GM12878 (cell line): Measurements from ENCODE around the gene CCDC177. TPM values are rescaled to one million over a fixed set of nuclear protein-coding genes. Genes with fewer than 3 reads are reported as not detected.
A peak's percentile ranks its signal among the peaks of the same experiment; 100 is the strongest.

Source experiments
- ATAC-seq: fragments of 200-7000 bp; cut with Tn5 transposase; 3 replicates; pipeline ENCODE4 v1.9.1; 2020; ENCODE audit warnings: mild to moderate bottlenecking, moderate library complexity
- BruUV-seq: library from RNA; stranded (reverse); fragments of 400-500 nt; replicated peaks from 2 replicates; lab custom pipeline; 2021; lab: Mats Ljungman, UMichigan
- CTCF ChIA-PET: fragments of 300-600 bp; sonication (Branson Sonifier 250); formaldehyde crosslinking; extraction: SDS; loops from one replicate; lab custom pipeline; 2021; ENCODE audit warnings: inconsistent platforms; lab: Yijun Ruan, JAX
- POLR2A ChIA-PET: fragments of 350-600 bp; formaldehyde crosslinking; extraction: SDS; loops from one replicate; lab custom pipeline; 2021; ENCODE audit warnings: inconsistent platforms; lab: Charles Lee
- RAD21 ChIA-PET: fragments of 300-600 bp; sonication (Branson Sonifier 250); formaldehyde crosslinking; loops from one replicate; lab custom pipeline; 2023; ENCODE audit warnings: antibody characterized with exemption; ENCODE audit not compliant: unreplicated experiment; lab: Charles Lee
- SMC1A ChIA-PET: fragments of 300-600 bp; sonication (Branson Sonifier 250); formaldehyde crosslinking; loops from one replicate; lab custom pipeline; 2023; ENCODE audit not compliant: unreplicated experiment, uncharacterized antibody; lab: Charles Lee
- DNase-seq: peaks from one replicate; pipeline ENCODE4 v3.0.0-alpha.2; 2011; ENCODE audit warnings: low read depth, low spot score
- FAIRE-seq: peaks from 3 replicates; lab custom pipeline; 2011; peaks lifted over from hg19 to GRCh38; lab: Jason Lieb, UNC
- H2AFZ ChIP-seq: 2 replicates; pipeline ENCODE4 v1.6.0; 2011; ENCODE audit warnings: low read depth, low read length, control low read depth; ENCODE audit not compliant: control insufficient read depth
- H3K27ac ChIP-seq: 2 replicates; pipeline ENCODE4 v1.5.1; 2011; ENCODE audit warnings: control low read depth; ENCODE audit not compliant: control insufficient read depth, insufficient read depth
- H3K27me3 ChIP-seq, 2 experiments: replicated peaks in 1 of 2; 2 replicates each; pipeline versions ENCODE4 v1.6.0 to v1.6.1; 2011; ENCODE audit warnings: low read length in 1 of 2; ENCODE audit not compliant: control insufficient read depth in 2 of 2, insufficient read depth in 2 of 2
- H3K36me3 ChIP-seq, 2 experiments: 2 replicates each; pipeline ENCODE4 v1.5.1; 2011; ENCODE audit warnings: low read length in 1 of 2; ENCODE audit not compliant: control insufficient read depth in 2 of 2, insufficient read depth in 2 of 2
- H3K4me1 ChIP-seq: 2 replicates; pipeline ENCODE4 v1.6.1; 2011; ENCODE audit warnings: mild to moderate bottlenecking, low read length, moderate library complexity, mixed read lengths; ENCODE audit not compliant: control insufficient read depth, insufficient read depth
- H3K4me2 ChIP-seq: 2 replicates; pipeline ENCODE4 v1.6.0; 2011; ENCODE audit warnings: control low read depth; ENCODE audit not compliant: control insufficient read depth, insufficient read depth
- H3K4me3 ChIP-seq: fragments of 200-600 bp; sonication (generic); 2 replicates; pipeline ENCODE4 v1.5.1; 2016
- H3K79me2 ChIP-seq: 2 replicates; pipeline ENCODE4 v1.6.0; 2011; ENCODE audit warnings: low read length; ENCODE audit not compliant: control insufficient read depth, insufficient read depth
- H3K9ac ChIP-seq: 2 replicates; pipeline ENCODE4 v1.8.0; 2011; ENCODE audit warnings: low read length, control low read depth, mixed read lengths; ENCODE audit not compliant: control insufficient read depth, insufficient read depth
- H3K9me3 ChIP-seq: replicated peaks from 3 replicates; pipeline ENCODE4 v1.5.1; 2011; ENCODE audit warnings: mild to moderate bottlenecking, low read length; ENCODE audit not compliant: control insufficient read depth, insufficient read depth
- H4K20me1 ChIP-seq: 2 replicates; pipeline ENCODE4 v1.6.0; 2011; ENCODE audit not compliant: control insufficient read depth, insufficient read depth
- ATF7 ChIP-seq: fragments of 450-650 bp; IDR thresholded peaks from 2 replicates; pipeline ENCODE4 v1.6.1; 2016; ENCODE audit warnings: low read depth, mild to moderate bottlenecking
- CHD2 ChIP-seq: IDR thresholded peaks from 2 replicates; pipeline ENCODE4 v1.6.1; 2011; ENCODE audit warnings: low read depth, low read length, improper control_type of control experiment, borderline replicate concordance
- CREB1 ChIP-seq: IDR thresholded peaks from 2 replicates; pipeline ENCODE4 v1.6.1; 2012; ENCODE audit warnings: low read depth, mild to moderate bottlenecking, inconsistent platforms
- ESRRA ChIP-seq: IDR thresholded peaks from 2 replicates; pipeline ENCODE4 v1.6.1; 2012; ENCODE audit warnings: mild to moderate bottlenecking, low read length, improper control_type of control experiment
- FOXK2 ChIP-seq: fragments of 450-650 bp; IDR thresholded peaks from 2 replicates; pipeline ENCODE4 v1.6.1; 2017; ENCODE audit warnings: mild to moderate bottlenecking, moderate library complexity
- HCFC1 ChIP-seq: fragments of 150-350 bp; IDR thresholded peaks from 2 replicates; pipeline ENCODE4 v1.6.1; 2014; ENCODE audit warnings: low read length
- HDGF ChIP-seq: fragments of 450-650 bp; IDR thresholded peaks from 2 replicates; pipeline ENCODE4 v1.6.1; 2016; ENCODE audit warnings: antibody characterized with exemption
- KDM1A ChIP-seq: fragments of 200-600 bp; sonication (generic); IDR thresholded peaks from 2 replicates; pipeline ENCODE4 v1.6.1; 2016; ENCODE audit warnings: borderline replicate concordance
- LARP7 ChIP-seq: fragments of 450-650 bp; IDR thresholded peaks from 2 replicates; pipeline ENCODE4 v1.6.1; 2017; ENCODE audit warnings: mild to moderate bottlenecking
- NBN ChIP-seq: fragments of 450-650 bp; IDR thresholded peaks from 2 replicates; pipeline ENCODE4 v1.6.1; 2016
- POLR2A ChIP-seq: IDR thresholded peaks from 2 replicates; pipeline ENCODE4 v1.6.1; 2011; ENCODE audit warnings: low read depth, mild to moderate bottlenecking, low read length
- SIX5 ChIP-seq: IDR thresholded peaks from 2 replicates; pipeline ENCODE4 v1.6.1; 2011; ENCODE audit warnings: mild to moderate bottlenecking, low read depth, low read length, moderate library complexity; ENCODE audit not compliant: severe bottlenecking
- SMAD1 ChIP-seq: fragments of 450-650 bp; IDR thresholded peaks from 2 replicates; pipeline ENCODE4 v1.6.1; 2018; ENCODE audit warnings: mild to moderate bottlenecking, low read depth; ENCODE audit not compliant: partially characterized antibody
- TCF12 ChIP-seq: IDR thresholded peaks from 2 replicates; pipeline ENCODE4 v1.6.1; 2011; ENCODE audit warnings: low read depth, mild to moderate bottlenecking, low read length
- WGBS: methylation state at CpG from one replicate; pipeline ENCODE4 v1.1.6; 2016; ENCODE audit warnings: low lambda C conversion rate; ENCODE audit not compliant: insufficient replicate concordance, insufficient coverage; ENCODE audit errors: missing lambda C conversion rate; 5-methylcytosine and 5-hydroxymethylcytosine counted together
- in situ Hi-C: fragments of 300-500 bp; cut with MboI; formaldehyde crosslinking; loops from 9 replicates; pipeline ENCODE4 v1.14.3; 2018; ENCODE audit warnings: mixed read lengths
- intact Hi-C: fragments of 100-400 bp; cut with micrococcal nuclease; formaldehyde crosslinking; loops from one replicate; pipeline ENCODE4 v1.14.2; 2022; ENCODE audit not compliant: unreplicated experiment
- polyA plus RNA-seq, 11 experiments: library from polyadenylated mRNA; depleted of rRNA in 4 of 11; unstranded in 6 of 11; stranded (reverse) in 5 of 11; fragments of >200 nt; fragmentation: Nextera tagmentation in 4 of 11; fragmentation: Illumina TruSeq in 1 of 11; extraction: Ambion mirVana in 4 of 11; extraction: Trizol in 1 of 11; gene quantifications; 1 replicate in 1 of 11; 2 replicates in 10 of 11; pipeline versions ENCODE4 v1.2.1 to v1.2.3, GENCODE V29; 2011 to 2016; ENCODE audit warnings: inconsistent platforms in 2 of 11, missing spikeins in 2 of 11, low read depth in 1 of 11
- total RNA-seq, 4 experiments: library from RNA; depleted of rRNA in 3 of 4; stranded (reverse); fragments of >200 nt in 3 of 4; fragmentation: Illumina TruSeq in 1 of 4; extraction: Trizol in 1 of 4; gene quantifications; 2 replicates each; pipeline versions ENCODE4 v1.2.1 to v1.2.3, GENCODE V29; 2013 to 2021
- TF ChIP-seq, protein P1 (sequence below): fragments of 450-650 bp; IDR thresholded peaks from 2 replicates; pipeline ENCODE4 v1.6.1; 2017; ENCODE audit warnings: borderline replicate concordance
- TF ChIP-seq, protein P2 (sequence below): fragments of 450-650 bp; IDR thresholded peaks from 2 replicates; pipeline ENCODE4 v1.6.1; 2017; ENCODE audit warnings: low read depth, mild to moderate bottlenecking, moderate library complexity
- TF ChIP-seq, protein P3 (sequence below): fragments of 450-650 bp; IDR thresholded peaks from 2 replicates; pipeline ENCODE4 v1.6.1; 2017; ENCODE audit warnings: mild to moderate bottlenecking
- TF ChIP-seq, protein P4 (sequence below): IDR thresholded peaks from 2 replicates; pipeline ENCODE4 v1.6.1; 2012; ENCODE audit warnings: low read depth, low read length, improper control_type of control experiment

Gene CCDC177
- total and polyA plus RNA-seq, 10 of the 15 experiments (the other 5 are each of a cell fraction or from before 2014, with no cell fraction given): not detected

DNA sequence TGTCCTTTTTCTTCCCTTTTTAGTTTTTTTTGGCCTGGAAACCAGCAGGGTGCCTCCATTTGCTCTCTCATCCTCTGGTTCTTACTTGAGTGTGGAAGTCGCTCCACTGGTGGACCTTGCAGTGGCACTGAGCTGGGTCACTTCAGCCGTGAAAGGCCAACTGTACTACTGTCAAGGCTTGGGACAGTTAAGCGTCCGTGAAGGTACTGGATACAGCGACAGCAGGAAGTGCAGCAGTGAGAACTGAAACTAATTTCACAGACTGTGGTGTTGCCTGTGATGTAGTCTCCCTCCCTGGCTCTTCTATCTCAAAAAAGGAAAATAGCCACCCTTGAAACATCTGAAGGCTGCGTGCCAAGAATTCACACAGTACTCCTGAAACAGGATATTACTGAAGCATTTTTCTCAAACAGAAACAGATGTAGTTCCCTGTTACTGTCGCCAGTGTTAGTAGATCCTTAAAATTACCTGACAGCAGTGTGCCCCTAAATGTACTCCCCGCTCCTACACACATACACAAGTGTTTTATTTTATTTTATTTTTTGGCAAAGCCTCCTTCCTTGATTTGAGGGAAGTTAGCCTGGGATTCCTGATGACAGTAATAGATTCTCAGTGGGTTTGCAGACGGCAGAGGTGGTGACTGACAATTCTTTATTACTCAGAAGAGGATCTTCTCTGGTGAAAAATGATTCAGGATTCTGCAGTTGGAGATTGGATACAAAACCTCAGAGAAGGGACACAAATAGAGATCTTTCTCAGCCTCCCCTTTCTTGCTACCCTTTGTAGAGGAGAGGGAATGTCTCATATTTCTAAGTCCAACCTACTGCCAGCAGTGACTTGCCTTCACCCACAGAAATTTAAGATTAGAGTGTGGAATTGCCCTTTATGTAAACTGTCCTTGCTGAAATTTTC, 41.1 kb upstream of the CCDC177 start:
- ChIA-PET RAD21 (interaction anchor here (0.7 to 10.0 kb wide), 15 partner anchors 10 to 111 kb away, joined by 3 to 178 read pairs (median 4); no protein-coding TSS in a partner anchor), SMC1A (interaction anchor here (0.7 to 11.9 kb wide), 17 partner anchors 9 to 104 kb away, joined by 3 to 164 read pairs (median 5); no protein-coding TSS in a partner anchor), POLR2A (interaction anchor here (0.6 to 2.8 kb wide), 14 partner anchors 8 to 52 kb away, joined by 3 to 20 read pairs (median 5); no protein-coding TSS in a partner anchor), CTCF (interaction anchor here (0.9 to 3.7 kb wide), 10 partner anchors 8 to 93 kb away, joined by 3 to 36 read pairs (median 4); no protein-coding TSS in a partner anchor)
- in situ Hi-C loops: loop anchor here (10.0 kb wide), 1 partner anchor 49 kb away; no protein-coding TSS in a partner anchor
- Histone ChIP-seq H3K36me3 (peaks cover 0 to 10% of the 10 kb centered on the region in 2 experiments; a peak in 3 of 4 replicates), H3K27me3 (no peaks in the 10 kb centered on the region), H3K4me2 (peak overlapping the region; percentile 99), H4K20me1 (no peaks in the 10 kb centered on the region; the same call in 1 of the 2 replicates), H3K4me3 (peak overlapping the region; percentile 88), H3K9me3 (no peaks in the 10 kb centered on the region), H3K4me1 (peaks cover 55% of the 10 kb centered on the region), H3K9ac (peak overlapping the region; percentile 94), H3K79me2 (peaks cover 96% of the 10 kb centered on the region), H2AFZ (no peak overlapping the region), H3K27ac (peak overlapping the region; percentile 97)
- WGBS: 1% methylated on average over 9 of the region's 9 CpGs
- no TSS peak for BruUV-seq
- peak; percentile 82 for FAIRE-seq
- DNase-seq: peak; percentile 97
- intact Hi-C loops: loop anchor here (1.0 to 10.0 kb wide), 6 partner anchors 13 to 221 kb away; partner anchors contain the start of genes ERH and SLC39A9
- peak; percentile 75 for ATAC-seq
- TF ChIP-seq, protein P1, sequence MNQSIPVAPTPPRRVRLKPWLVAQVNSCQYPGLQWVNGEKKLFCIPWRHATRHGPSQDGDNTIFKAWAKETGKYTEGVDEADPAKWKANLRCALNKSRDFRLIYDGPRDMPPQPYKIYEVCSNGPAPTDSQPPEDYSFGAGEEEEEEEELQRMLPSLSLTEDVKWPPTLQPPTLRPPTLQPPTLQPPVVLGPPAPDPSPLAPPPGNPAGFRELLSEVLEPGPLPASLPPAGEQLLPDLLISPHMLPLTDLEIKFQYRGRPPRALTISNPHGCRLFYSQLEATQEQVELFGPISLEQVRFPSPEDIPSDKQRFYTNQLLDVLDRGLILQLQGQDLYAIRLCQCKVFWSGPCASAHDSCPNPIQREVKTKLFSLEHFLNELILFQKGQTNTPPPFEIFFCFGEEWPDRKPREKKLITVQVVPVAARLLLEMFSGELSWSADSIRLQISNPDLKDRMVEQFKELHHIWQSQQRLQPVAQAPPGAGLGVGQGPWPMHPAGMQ: no peak
- TF ChIP-seq, protein P2, sequence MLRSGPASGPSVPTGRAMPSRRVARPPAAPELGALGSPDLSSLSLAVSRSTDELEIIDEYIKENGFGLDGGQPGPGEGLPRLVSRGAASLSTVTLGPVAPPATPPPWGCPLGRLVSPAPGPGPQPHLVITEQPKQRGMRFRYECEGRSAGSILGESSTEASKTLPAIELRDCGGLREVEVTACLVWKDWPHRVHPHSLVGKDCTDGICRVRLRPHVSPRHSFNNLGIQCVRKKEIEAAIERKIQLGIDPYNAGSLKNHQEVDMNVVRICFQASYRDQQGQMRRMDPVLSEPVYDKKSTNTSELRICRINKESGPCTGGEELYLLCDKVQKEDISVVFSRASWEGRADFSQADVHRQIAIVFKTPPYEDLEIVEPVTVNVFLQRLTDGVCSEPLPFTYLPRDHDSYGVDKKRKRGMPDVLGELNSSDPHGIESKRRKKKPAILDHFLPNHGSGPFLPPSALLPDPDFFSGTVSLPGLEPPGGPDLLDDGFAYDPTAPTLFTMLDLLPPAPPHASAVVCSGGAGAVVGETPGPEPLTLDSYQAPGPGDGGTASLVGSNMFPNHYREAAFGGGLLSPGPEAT: peak; percentile 87; the same call in 1 of the 2 replicates
- TF ChIP-seq HCFC1 (no peak), ATF7 (peak; percentile 72), KDM1A (no peak), SIX5 (no peak), TCF12 (peak; percentile 79), POLR2A (no peak; the same call in 1 of the 2 replicates), CREB1 (peak; percentile 74), SMAD1 (no peak), ESRRA (no peak), FOXK2 (no peak), NBN (peak; percentile 85), HDGF (peak; percentile 66), LARP7 (no peak), CHD2 (peak; percentile 72; the same call in 1 of the 2 replicates)
- TF ChIP-seq, protein P3, sequence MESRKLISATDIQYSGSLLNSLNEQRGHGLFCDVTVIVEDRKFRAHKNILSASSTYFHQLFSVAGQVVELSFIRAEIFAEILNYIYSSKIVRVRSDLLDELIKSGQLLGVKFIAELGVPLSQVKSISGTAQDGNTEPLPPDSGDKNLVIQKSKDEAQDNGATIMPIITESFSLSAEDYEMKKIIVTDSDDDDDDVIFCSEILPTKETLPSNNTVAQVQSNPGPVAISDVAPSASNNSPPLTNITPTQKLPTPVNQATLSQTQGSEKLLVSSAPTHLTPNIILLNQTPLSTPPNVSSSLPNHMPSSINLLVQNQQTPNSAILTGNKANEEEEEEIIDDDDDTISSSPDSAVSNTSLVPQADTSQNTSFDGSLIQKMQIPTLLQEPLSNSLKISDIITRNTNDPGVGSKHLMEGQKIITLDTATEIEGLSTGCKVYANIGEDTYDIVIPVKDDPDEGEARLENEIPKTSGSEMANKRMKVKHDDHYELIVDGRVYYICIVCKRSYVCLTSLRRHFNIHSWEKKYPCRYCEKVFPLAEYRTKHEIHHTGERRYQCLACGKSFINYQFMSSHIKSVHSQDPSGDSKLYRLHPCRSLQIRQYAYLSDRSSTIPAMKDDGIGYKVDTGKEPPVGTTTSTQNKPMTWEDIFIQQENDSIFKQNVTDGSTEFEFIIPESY: no peak
- TF ChIP-seq, protein P4, sequence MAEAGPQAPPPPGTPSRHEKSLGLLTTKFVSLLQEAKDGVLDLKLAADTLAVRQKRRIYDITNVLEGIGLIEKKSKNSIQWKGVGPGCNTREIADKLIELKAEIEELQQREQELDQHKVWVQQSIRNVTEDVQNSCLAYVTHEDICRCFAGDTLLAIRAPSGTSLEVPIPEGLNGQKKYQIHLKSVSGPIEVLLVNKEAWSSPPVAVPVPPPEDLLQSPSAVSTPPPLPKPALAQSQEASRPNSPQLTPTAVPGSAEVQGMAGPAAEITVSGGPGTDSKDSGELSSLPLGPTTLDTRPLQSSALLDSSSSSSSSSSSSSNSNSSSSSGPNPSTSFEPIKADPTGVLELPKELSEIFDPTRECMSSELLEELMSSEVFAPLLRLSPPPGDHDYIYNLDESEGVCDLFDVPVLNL: no peak
